ENCODE measurements around the gene ZNF625.

Gene ZNF625

DNA sequence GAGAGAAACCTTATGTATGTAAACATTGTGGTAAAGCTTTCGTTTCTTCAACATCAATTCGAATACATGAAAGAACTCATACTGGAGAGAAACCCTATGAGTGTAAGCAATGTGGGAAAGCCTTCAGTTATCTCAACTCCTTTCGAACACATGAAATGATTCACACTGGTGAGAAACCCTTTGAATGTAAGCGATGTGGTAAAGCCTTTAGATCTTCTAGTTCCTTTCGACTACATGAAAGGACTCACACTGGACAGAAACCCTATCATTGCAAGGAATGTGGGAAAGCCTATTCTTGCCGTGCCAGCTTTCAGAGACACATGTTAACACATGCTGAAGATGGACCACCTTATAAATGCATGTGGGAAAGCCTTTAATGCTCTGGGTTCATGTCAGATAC, 31.1 kb upstream of the ZNF625 start:
- Histone ChIP-seq H4K20me1 (ENCODE audit: low read depth, low read length) (no peaks in the 10 kb centered on the region), H3K9me2 (replicated peaks; ENCODE audit: insufficient read depth, low read length) (no peaks in the 10 kb centered on the region), H3F3A (ENCODE audit: insufficient read depth) (no peaks in the 10 kb centered on the region), H3K79me2 (ENCODE audit: insufficient read depth, low read length) (peaks cover 18% of the 10 kb centered on the region), H3K9ac (ENCODE audit: low read length) (no peak overlapping the region), H3K27me3 (ENCODE audit: low read length) (no peaks in the 10 kb centered on the region), H3K36me3 (ENCODE audit: low read length) (peaks cover 71% of the 10 kb centered on the region), H3K9me3 (ENCODE audit: insufficient read depth, low read length) (peaks cover 60% of the 10 kb centered on the region), H2AFZ (ENCODE audit: low read depth, low read length, severe bottlenecking) (no peak overlapping the region), H3K4me3 (ENCODE audit: insufficient read depth, low read length, poor library complexity, severe bottlenecking) (no peak overlapping the region), H3K27ac (ENCODE audit: low read depth, low read length) (no peak overlapping the region), H3K4me2 (ENCODE audit: low read depth, low read length, poor library complexity, severe bottlenecking) (no peak overlapping the region)
- no peak for TF ChIP-seq EZH2phosphoT487 (conservative IDR thresholded peaks at IDR 0.05; ENCODE audit: low read length)

DNA sequence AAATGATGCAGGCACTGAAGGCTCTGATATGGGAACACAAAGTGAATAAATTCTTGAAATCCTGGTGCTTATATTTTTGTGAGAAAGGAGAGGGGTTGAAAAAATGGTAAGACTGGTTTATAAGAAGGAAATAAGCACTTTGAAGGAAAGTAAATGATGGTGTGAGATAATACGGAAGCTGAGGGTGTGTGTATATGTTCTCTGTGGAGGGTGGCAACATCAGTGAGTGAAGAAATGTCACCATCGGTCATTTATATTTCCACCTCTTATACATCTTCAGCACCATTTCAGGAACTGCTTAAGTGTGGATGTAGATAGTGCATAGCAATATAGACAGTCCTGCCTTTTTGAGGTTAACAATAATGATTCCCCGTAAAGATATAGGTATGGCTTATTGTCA, 23.8 kb upstream of the ZNF625 start:
- Histone ChIP-seq H3K79me2 (ENCODE audit: insufficient read depth, low read length) (peaks cover 76% of the 10 kb centered on the region), H2AFZ (ENCODE audit: low read depth, low read length, severe bottlenecking) (no peak overlapping the region), H3K9ac (ENCODE audit: low read length) (no peak overlapping the region), H3K9me2 (replicated peaks; ENCODE audit: insufficient read depth, low read length) (no peaks in the 10 kb centered on the region), H3K36me3 (ENCODE audit: low read length) (peaks cover 24% of the 10 kb centered on the region), H3K4me2 (ENCODE audit: low read depth, low read length, poor library complexity, severe bottlenecking) (no peak overlapping the region), H3K27ac (ENCODE audit: low read depth, low read length) (no peak overlapping the region), H3K9me3 (ENCODE audit: insufficient read depth, low read length) (peaks cover 33% of the 10 kb centered on the region; the same call in 1 of the 2 replicates), H3K4me3 (ENCODE audit: insufficient read depth, low read length, poor library complexity, severe bottlenecking) (no peak overlapping the region), H3F3A (ENCODE audit: insufficient read depth) (no peaks in the 10 kb centered on the region), H4K20me1 (ENCODE audit: low read depth, low read length) (no peaks in the 10 kb centered on the region), H3K27me3 (ENCODE audit: low read length) (no peaks in the 10 kb centered on the region)
- TF ChIP-seq EZH2phosphoT487 (conservative IDR thresholded peaks at IDR 0.05; ENCODE audit: low read length): no peak
- TF ChIP-seq, protein P1, sequence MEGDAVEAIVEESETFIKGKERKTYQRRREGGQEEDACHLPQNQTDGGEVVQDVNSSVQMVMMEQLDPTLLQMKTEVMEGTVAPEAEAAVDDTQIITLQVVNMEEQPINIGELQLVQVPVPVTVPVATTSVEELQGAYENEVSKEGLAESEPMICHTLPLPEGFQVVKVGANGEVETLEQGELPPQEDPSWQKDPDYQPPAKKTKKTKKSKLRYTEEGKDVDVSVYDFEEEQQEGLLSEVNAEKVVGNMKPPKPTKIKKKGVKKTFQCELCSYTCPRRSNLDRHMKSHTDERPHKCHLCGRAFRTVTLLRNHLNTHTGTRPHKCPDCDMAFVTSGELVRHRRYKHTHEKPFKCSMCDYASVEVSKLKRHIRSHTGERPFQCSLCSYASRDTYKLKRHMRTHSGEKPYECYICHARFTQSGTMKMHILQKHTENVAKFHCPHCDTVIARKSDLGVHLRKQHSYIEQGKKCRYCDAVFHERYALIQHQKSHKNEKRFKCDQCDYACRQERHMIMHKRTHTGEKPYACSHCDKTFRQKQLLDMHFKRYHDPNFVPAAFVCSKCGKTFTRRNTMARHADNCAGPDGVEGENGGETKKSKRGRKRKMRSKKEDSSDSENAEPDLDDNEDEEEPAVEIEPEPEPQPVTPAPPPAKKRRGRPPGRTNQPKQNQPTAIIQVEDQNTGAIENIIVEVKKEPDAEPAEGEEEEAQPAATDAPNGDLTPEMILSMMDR (IDR thresholded peaks at IDR 0.05; ENCODE audit: insufficient read depth, low read length, poor library complexity, severe bottlenecking): no peak

DNA sequence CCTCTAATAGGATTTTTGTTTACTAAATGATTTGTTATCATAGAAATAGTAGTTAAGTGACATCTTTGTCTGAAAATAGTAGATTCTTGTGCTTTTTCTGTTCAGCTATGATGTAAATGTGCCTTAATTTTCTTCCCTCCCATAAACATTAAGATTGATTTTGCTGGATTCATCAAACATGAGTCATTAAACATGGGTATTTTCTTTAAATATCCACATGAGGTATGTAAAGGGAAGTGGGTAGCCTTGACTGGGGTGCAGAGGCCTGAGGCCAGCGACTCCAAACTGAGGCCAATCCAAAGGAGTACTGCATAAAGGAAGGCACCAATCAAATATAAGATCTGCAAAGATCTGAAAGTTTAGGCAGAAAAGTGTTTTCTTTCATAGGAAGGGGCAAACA, 10.1 kb upstream of the ZNF625 start:
- Histone ChIP-seq H4K20me1 (ENCODE audit: low read depth, low read length) (no peaks in the 10 kb centered on the region), H3F3A (ENCODE audit: insufficient read depth) (no peaks in the 10 kb centered on the region), H3K27ac (ENCODE audit: low read depth, low read length) (no peak overlapping the region), H3K4me3 (ENCODE audit: insufficient read depth, low read length, poor library complexity, severe bottlenecking) (no peak overlapping the region), H3K9me3 (ENCODE audit: insufficient read depth, low read length) (no peaks in the 10 kb centered on the region), H3K79me2 (ENCODE audit: insufficient read depth, low read length) (peaks cover 63% of the 10 kb centered on the region), H3K36me3 (ENCODE audit: low read length) (no peaks in the 10 kb centered on the region), H2AFZ (ENCODE audit: low read depth, low read length, severe bottlenecking) (no peak overlapping the region), H3K9ac (ENCODE audit: low read length) (no peak overlapping the region), H3K27me3 (ENCODE audit: low read length) (no peaks in the 10 kb centered on the region), H3K4me2 (ENCODE audit: low read depth, low read length, poor library complexity, severe bottlenecking) (no peak overlapping the region), H3K9me2 (replicated peaks; ENCODE audit: insufficient read depth, low read length) (no peaks in the 10 kb centered on the region)
- TF ChIP-seq EZH2phosphoT487 (conservative IDR thresholded peaks at IDR 0.05; ENCODE audit: low read length): no peak
- TF ChIP-seq, protein P1 (IDR thresholded peaks at IDR 0.05; ENCODE audit: insufficient read depth, low read length, poor library complexity, severe bottlenecking): no peak

GRCh38 chr19:12163826-12164225, 7.3 kb upstream of the ZNF625 start:
- peak overlapping the region; percentile 85 for H3K9ac ChIP-seq (ENCODE audit: low read length)
- H3K9me3 ChIP-seq (ENCODE audit: insufficient read depth, low read length): no peaks in the 10 kb centered on the region
- H3K4me2 ChIP-seq (ENCODE audit: low read depth, low read length, poor library complexity, severe bottlenecking): peak overlapping the region; percentile 74
- no peaks in the 10 kb centered on the region for H3K9me2 ChIP-seq (replicated peaks; ENCODE audit: insufficient read depth, low read length)
- TF ChIP-seq, protein P1 (IDR thresholded peaks at IDR 0.05; ENCODE audit: insufficient read depth, low read length, poor library complexity, severe bottlenecking): no peak
- no peak for TF ChIP-seq EZH2phosphoT487 (conservative IDR thresholded peaks at IDR 0.05; ENCODE audit: low read length)
- H2AFZ ChIP-seq (ENCODE audit: low read depth, low read length, severe bottlenecking): no peak overlapping the region
- H3K36me3 ChIP-seq (ENCODE audit: low read length): no peaks in the 10 kb centered on the region
- no peaks in the 10 kb centered on the region for H4K20me1 ChIP-seq (ENCODE audit: low read depth, low read length)
- peak overlapping the region; percentile 75 for H3K4me3 ChIP-seq (ENCODE audit: insufficient read depth, low read length, poor library complexity, severe bottlenecking)
- H3K27me3 ChIP-seq (ENCODE audit: low read length): no peaks in the 10 kb centered on the region
- H3F3A ChIP-seq (ENCODE audit: insufficient read depth): no peaks in the 10 kb centered on the region
- H3K27ac ChIP-seq (ENCODE audit: low read depth, low read length): no peak overlapping the region
- H3K79me2 ChIP-seq (ENCODE audit: insufficient read depth, low read length): peaks cover 52% of the 10 kb centered on the region

Measured in SU-DHL-6 (cell line).